ENCODE results near the gene DCXR.
A peak's percentile ranks its signal among the peaks of the same experiment; 100 is the strongest.

DCXR gene

DNA sequence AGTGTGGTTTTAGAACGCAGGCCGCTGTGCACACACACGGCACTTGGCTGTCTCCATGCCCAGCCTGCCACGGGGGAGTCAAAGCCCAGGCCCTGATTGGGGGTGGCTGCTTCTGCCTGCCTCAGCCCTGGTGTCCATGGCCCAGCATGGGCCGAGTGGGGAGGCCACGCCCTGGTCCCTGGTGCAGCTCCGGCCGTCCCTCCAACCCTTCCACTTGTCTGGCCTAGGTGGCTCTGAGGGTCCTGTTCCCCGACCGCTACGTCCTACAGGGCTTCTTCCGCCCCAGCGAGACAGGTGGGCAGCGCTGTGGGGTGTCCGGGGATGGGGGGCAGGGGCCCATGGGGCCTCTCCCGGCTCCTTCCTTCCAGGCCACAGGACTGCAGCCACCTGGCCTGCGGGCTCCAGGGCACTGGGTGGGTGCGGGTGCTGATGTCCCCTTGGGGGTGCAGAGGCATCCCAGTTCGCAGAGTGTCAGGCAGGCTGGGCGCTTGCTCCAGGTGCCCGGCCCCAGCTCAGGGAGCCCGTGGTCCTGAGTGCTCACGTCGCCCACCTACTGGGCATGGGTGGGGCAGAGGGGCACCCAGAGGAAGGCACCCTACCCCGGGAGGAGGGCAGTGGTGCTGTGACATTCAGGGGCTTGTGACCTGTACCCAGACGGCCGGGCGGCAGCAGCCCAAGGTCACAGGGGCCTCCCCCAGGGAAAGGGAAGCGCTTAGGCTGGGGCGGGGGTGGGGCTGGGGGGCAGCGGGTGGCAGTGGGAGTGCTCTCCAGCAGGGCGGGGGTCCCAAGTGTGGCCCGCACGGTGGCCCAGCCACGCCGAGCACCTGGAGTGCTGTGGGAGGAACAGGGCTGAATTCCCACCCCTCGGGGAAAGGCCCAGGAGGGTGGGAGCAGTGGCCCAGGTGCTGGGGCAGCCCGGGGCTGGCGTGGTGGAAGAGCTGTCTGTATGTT lies 26.6 kb downstream of the DCXR start:
- no peak for DNase-seq

DNA sequence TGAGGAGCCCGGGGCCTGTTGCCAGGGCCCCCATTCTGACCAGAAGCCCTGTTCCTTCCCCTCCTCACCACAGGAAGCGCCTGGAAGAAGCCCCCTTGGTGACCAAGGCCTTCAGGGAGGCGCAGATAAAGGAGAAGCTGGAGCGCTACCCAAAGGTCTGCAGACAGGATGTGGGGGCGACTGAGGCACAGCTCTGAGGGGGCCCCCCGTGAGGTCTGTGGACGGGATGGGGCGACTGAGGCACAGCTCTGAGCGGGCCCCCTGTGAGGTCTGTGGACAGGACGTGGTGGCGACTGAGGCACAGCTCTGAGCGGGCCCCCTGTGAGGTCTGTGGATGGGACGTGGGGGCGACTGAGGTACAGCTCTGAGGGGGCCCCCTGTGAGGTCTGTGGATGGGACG lies 28.1 kb downstream of the DCXR start:
- DNase-seq: no peak

DNA sequence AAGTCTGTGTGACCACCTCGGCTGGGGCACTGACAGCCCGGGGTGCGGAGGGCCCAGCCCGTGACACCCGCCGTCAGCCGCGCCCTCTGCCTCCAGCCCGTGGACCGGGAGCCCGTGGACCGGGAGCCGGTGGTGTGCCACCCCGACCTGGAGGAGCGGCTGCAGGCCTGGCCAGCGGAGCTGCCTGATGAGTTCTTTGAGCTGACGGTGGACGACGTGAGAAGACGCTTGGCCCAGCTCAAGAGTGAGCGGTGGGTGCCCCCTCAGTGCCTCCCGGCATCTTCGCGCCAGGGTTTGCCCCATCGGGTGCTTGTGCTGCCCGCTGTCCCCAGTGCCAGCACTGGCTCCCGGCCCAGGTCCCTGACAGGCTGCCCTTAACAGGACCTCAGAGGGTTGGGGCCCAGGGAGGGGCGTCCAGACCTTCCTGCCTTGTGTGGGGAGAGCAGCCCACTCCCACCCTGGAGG lies 28.5 kb downstream of the DCXR start:
- no peak for DNase-seq

DNA sequence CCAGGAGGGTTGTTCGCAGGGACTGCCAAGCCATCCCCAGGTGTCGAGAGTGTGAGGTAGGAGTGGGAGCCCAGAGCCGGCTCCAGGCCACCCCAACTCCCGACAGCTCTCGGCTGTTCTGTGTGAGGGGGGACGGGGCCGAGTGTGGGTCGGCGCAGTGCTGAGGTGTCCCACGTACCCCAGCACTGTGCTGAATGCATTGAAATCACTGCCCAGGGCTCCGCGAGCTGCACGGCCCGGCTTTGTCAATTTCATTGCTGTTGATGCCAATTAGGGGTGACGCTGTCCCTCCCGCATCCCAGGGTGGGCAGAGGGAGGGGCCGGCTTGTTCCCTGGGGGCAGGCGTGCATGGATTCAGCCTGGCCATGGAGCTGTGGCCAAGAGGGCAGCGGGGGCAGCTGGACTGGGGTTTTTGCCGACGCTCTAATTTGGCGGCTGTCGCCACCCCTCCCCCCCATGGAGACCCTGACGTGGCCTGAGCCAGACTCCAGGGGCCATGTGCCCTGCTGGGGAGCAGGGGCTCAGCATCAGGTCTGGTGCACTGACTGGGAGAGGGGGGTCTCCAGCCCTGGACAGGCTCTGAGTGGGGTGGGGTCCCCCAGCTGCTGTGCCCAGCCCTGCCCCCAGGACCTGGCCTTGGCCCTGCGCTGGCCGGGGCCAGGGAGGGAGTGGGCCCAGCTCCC lies 29.1 kb downstream of the DCXR start:
- no peak for DNase-seq

DNA sequence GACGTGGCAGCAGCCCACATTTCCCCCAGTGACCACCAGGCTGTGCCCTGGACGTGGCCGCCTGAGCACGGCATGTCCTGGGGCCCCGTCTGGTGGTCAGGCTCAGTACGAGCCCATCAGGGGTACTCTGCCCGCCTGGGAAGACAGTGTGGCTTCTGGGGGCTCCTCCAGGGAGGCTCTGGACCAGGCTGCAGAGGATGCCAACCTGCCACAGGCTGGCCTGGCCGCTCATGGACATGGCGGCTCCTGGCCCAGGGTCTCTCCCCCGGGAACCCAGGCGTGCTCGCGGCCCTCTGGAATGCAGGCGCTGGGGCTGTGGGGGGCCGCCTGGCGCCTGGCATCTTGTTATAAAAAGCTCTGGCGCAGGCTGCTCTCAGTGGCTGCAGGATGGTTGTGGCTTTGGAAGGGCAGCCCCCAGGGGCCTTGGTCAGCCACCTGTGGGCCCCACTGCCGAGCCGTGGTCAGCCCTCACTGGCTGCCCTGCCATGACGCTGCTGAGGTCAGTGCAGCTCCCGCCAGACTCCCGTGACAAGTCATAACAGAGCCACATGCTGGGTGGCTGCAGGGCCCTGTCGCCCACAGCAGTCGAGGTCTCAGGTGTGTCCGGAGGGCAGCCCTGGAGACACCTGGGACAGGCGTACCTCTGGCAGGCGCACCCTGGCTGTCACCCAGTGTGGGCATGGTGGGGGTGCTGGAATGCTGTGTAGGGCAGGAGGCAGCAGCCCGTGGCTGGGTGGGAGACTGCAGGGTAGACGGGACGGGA lies 29.8 kb downstream of the DCXR start:
- no peak for DNase-seq

DNA sequence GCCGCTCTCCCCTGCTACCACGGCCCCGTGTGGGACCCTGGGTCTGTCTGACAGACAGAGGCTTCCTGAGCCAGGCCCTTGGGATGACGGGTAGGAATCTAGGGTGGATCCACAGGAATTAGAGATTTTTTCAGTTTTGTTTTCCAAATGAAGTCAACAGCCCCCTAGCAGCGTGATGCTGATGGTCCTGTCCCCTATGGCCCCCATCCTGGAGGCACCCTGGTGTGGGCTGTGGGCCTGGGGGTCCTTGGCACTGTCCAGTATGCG lies 30.3 kb downstream of the DCXR start:
- DNase-seq: no peak

DNA sequence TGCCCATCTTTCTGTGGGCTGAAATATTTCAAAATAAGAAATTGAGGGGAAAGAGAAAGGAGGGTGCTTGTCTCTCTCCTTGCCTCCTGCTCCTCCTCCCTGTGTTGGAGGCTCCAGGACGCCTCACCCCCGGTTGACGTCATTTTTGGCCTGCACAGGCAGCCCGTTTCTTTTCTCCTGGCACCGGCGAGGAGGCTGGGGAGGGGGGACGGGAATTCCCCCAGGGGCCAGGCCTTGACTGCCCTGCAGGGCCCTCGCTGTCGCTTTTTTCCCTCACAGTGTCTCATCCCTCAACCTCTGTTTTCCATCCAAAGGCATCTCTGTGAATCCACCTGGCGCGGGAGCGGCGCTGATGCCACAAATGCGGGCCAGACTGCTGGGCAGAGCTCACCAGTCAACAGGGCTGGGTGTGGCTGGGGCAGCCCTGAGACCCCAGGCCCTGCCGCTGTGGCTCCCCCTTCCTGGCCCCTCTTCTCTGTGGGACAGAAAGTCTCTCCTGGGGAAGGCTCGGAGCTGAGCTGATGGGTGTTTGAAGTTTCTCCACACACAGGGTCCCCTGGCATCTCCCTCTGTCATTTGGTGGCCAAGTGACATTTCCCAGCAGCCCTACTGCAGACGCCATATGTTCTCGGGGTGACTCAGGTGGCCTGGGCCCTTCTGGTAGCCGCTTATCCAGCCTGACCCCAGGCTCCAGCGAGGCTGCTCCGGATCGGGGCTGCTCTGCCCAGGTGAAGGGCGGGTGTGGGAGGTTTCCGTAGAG lies 30.8 kb downstream of the DCXR start:
- DNase-seq: no peak

DNA sequence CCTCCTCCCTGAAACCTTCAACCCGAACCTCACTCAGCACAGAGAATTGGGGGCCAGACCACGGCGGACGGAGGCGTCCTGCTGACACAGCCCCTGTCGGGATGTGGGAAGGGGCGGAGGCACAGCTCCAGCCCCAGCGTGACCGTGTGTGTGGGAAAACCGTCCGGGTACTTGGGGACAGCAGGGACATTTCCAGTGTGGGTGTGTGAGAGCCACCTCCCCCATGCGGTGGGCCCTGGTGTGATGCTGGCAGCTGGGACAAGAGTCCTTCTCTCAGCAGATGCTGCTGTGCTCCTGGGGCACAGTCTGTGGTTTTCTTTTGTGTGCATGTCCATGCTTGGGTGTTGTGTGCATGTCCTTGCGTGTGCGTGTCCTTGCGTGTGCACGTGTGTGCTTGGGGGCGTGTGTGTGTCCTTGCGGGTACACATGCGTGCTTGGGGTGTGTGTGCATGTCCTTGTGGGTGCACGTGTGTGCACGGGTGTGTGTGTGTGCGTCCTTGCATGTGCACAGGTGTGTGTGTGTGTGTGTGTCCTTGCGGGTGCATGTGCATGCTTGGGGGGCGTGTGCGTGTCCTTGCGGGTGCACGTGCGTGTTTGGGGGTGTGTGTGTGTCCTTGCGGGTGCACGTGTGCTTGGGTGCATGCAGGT lies 31.7 kb downstream of the DCXR start:
- DNase-seq: no peak

DNA sequence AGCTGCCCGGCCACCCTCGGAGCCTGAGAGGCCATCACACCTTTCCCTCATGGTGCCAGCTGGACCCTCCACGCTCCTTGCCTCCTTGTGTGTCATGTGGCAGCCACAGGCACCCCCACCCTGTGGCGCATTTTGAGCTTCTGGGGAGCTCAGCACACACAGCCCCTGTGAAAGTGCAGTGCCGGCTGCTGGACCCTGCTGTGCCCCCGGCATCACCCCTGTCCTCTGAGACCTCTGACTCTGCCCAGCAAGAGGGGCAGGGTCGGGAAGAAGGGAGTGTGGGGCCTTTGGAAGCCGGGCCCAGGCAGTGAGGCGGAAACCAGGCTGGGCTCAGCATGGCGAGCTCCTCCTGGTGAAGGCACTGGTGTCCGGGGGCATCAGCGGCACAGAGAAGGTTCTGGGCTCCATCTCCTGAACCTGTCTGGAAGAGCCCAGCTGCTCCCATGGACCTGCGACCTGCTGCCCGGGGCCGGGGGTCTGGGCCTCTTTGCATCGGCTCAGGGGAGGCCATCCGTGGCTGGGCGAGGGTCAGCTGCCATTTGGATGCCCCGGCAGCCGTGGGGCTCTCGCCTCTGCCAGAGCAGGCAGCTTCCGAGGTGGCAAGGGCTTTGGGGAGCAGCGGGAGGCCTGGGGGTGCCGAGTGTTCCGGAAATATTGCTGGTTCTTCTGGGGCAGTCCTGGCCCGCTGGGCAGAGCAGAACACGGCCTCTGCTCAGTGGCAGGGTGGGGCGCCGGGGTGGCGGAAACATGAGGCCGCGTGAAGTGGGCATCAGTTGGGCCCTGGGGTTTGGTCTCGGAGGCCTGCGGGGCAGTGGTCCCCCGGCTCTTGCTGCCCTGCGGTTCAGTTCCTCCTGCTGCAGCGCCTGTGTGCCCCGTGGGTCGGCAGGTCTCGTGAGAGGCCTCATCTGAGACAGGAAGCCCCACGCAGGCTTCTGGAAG lies 32.7 kb downstream of the DCXR start:
- no peak for DNase-seq

DNA sequence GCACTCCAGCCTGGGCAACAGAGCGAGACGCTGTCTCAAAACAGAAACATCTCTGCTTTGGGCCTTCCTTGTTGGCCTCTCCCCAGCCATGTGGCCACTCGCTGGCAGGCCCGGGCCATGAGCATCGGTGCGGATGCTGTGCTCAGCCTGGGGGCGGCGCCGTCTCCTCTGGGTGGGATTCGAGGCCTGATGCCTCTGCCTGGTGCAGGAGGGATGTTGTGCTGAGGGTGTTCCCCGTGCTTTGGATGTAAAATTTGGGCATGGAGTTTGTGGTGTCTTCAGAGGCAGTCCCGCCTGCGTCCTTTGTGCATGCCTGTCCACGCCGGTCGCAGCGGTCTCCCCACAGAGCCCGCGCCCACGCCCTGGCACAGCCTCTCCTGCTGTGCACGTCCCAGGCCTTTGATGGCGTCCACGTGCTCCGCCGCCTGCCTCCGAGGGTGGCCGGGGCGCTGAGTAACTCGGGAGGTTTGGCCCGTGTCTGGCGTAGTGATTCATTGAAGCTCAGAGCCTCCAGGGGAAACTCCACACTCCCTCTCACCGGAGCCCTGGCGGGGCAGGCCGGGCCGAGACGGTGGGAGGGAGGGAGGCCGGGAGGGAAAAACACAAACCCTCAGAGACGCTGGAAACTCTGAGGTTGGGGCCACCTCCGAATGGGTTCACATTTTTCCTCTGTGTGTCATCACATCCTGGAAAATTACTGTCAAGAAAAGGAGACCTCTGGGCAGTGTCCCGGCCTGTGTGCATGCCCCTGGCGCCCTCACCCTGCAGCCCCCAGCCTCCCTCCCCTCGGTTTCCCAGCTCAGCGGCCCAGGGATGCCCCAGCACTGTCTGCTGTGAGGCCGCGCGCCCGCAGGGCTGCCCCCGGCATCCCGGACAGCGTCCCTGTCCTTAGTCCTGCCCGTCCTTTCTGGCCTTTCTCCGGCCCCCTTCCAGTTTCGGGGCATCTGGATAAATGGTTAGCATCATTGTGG lies 33.8 kb downstream of the DCXR start:
- peak in 1 of 5 experiments; percentile 28 for DNase-seq

DNA sequence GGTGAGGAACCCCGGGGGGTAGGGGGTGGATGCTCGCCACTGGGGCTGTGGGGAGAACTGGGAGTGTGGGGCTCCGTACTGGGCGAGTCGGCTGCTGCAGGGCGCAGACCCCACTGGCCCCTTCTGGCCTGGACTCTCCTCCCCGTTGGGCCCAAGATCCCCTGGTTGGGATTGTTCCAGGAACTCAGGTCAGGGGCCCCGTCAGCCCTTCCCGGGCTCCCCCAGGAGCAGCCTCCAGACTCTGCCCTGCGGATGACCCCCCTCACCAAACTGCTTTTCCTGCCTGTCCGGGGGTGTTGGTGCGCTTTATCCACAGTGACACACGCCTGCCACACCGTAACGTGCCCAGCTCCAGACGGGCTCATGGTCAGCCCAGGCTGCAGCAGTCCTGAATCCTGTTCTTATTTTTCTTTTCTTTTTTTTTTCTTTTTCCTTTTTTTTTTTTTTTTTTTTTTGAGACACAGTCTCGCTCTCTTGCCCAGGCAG lies 35.9 kb downstream of the DCXR start:
- no peak for DNase-seq

DNA sequence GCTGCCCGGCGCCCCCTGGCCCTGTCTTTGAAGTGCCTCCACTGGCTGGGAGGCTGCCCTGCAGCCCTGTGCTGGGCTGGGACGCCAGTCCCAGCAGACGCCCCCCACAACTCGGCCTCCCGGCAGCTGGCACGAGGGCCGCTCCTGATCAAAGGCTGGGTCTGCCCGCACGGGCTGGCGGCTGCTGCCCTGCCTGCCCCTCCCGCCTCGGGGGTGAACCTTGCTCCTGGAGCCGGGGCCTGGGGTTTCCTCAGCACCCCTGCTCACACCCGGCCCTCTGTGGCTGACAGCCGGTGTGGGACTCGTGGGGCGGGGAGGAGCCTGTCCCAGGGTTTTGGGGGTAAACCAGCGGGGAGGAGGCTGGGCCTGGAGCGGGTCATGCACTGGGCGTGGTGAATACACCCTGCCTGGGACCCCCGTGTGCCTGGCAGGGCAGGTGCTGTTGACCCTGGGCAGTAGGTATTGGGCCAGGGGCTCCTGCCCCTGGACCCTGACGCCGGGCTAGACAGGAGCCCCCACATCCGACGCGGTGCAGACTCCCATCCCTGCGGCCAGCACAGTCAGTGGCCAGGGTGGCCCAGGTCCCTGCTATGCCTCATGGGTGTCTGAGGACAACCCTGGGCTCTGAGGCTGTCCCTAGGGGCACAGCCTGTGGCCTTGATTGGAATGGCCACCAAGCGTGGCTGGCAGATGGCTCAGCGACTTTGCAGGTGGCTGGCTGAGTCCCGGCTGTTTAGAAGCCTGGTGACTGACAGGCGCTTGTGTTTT lies 36.5 kb downstream of the DCXR start:
- no peak for DNase-seq

DNA sequence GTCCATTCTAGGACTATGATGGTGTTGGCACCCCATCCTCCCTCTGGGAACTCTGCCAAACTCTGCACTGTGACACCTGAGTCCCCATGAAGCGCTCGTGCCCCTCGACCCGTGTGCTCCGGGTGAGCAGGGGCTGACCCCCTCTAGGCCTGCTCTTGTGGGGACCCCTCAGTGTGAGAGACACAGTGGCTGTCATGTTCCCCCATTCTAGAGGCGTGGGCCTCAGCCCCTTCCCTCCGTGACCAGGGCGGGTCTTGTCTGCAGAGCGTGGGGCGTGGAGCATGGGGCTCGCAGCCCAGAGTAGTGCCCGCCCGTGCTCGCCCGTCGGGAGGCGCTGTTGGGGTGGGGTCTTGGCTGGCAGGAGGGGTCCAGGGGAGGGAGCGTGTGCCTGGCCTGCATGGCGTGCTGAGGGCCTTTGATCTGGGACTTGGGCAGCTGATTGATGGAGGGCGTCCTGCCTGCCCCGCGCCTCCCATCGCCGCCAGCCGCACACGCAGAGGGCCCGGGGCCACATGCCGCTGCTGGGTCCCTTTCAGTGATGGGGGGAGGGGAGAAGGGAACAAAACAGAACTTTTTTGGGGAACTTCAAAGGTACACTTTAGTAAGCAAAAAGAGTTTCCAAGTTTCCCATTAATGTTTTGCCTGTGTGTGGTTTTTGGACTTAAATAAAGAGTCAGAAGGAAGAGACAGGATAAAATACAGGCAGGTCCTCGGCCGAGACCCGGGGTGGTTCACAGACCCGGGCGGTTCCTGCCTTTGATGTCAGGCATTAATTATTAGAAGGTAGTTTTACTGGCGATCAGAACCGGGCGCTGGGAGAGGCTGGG lies 37.3 kb downstream of the DCXR start:
- DNase-seq: no peak

DNA sequence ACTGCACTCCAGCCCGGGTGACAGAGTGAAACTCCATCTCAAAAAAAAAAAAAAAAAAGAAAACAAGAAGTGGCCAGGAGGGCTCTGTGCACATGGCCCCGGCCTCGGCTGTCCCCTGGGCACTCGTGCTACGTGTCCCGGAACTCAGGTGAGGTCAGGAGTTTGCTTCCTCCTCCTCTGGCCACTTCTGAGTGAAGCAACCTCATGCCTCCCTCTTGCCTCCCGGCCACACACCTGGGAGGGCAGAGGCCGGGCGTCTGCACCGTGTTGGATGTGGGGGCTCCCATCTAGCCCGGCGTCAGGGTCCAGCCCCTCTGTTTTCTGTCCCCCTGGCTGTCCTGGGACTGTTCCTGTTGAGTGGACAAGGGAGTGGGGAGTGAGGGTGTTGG lies 37.9 kb downstream of the DCXR start:
- DNase-seq: no peak

DNA sequence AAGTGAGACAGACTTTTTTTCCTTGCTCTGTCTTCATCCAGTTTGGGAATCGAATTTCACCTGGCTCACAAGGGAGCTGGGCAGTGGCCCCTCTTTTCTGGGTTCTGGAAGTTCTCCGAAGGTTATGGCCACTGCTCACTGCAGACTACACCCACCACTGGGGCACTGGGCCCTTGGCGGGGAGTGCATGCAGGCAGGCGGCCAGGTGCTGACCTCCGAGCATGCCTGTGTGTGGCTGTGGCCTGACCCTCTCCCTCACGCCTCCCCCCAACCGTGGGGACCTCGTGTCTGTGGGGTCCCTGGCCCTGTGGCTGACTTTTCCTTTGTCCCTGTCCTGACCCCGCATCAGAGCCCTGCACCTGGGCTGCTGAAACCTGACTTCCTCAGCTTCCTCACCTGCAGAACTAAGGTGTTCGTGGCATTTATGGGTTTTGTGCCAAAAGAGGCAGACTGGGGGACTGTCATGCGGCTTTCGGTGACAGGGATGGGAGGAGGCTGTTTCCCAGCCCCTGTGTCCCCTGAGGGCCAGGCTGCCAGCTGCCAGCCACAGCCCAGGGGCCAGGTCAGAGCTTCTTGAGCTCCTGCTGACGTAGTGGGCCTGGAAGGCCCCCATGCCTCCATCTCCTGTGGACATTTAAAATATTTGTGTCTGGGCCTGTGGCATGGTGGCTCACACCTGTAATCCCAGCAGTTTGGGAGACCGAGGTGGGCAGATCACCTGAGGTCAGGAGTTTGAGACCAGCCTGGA lies 38.6 kb downstream of the DCXR start:
- DNase-seq: no peak

DNA sequence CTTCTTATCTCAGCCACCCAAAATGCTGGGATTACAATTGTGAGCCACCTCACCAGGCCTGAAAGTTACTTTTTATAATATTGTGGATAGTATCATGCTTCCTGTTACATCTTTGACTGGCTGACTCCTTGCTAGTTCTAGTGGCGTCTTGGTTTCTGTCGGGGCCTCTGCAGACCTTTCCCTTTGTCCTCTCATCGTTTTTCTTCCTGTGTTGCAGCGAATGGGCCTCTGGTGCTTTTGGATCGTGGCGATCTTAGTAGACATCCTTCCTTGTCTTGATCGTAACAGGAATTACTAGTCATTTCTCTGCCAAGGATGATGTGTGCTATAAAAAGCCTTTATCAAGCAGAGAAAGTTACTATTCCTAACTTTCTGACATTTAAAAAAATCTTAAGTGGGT lies 39.3 kb downstream of the DCXR start:
- no peak for DNase-seq

DNA sequence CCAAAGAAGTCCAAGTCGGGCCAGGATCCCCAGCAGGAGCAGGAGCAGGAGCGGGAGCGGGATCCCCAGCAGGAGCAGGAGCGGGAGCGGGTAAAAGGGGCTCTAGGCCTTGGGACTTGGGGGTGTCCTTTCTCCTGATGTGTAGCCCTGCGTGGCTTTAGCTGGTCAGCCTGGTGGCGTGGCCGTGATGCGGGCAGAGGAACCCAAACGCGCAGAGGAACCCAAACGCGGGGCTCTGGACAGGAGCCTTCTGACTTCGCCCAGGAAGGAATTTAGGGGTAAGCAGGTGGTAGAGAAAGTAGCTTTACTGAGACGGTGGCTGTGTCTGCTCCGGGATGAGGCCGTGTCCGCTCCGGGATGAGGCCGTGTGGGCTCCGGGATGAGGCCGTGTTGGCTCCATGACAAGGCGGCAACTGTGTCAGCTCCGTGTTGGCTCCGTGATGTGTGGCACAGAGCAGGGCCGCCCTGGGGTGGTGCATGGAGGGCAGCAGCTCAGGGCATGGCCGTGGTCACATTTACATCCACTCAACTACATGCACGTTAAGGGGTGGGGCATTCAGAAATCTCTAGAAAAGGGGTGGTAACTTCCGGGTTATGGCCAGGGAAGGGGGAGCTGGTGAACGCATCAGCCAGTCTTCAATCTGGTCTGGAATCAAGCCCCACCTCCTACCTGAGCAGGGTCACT lies 40.6 kb downstream of the DCXR start:
- no peak for DNase-seq

Measured in T-helper 2 cell (primary cell).